Osteoblast (primary cell): ENCODE measurements around the gene PTDSS2. TPM values are rescaled to one million over a fixed set of nuclear protein-coding genes. Genes with fewer than 3 reads are reported as not detected.
A peak's percentile ranks its signal among the peaks of the same experiment; 100 is the strongest.

ENCODE experiments used
- DNase-seq: peaks from one replicate; pipeline ENCODE4 v3.0.0; 2011; ENCODE audit warnings: low spot score, mixed read lengths; ENCODE audit not compliant: insufficient read length; ENCODE audit errors: missing footprints
- H2AFZ ChIP-seq: 2 replicates; pipeline ENCODE4 v1.6.0; 2011; ENCODE audit warnings: mild to moderate bottlenecking, low read length
- H3K27ac ChIP-seq: 2 replicates; pipeline ENCODE4 v1.5.1; 2011; ENCODE audit warnings: mild to moderate bottlenecking, low read depth, low read length, moderate library complexity
- H3K27me3 ChIP-seq: 2 replicates; pipeline ENCODE4 v1.6.0; 2012; ENCODE audit warnings: mild to moderate bottlenecking, control low read depth, inconsistent platforms, low read length, moderate library complexity; ENCODE audit not compliant: insufficient read depth
- H3K36me3 ChIP-seq: 2 replicates; pipeline ENCODE4 v1.5.1; 2011; ENCODE audit warnings: mild to moderate bottlenecking, low read length, control low read depth, moderate library complexity; ENCODE audit not compliant: insufficient read depth
- H3K4me1 ChIP-seq: 2 replicates; pipeline ENCODE4 v1.5.1; 2011; ENCODE audit warnings: mild to moderate bottlenecking, low read length, control low read depth, moderate library complexity; ENCODE audit not compliant: insufficient read depth
- H3K4me2 ChIP-seq: 2 replicates; pipeline ENCODE4 v1.6.0; 2011; ENCODE audit warnings: mild to moderate bottlenecking, low read length; ENCODE audit not compliant: insufficient read depth
- H3K4me3 ChIP-seq: fragments of 200-600 bp; sonication (generic); 3 replicates; pipeline ENCODE4 v1.5.1; 2012; ENCODE audit warnings: mild to moderate bottlenecking, low read length, inconsistent platforms; ENCODE audit not compliant: insufficient read depth
- H3K79me2 ChIP-seq: 2 replicates; pipeline ENCODE4 v1.6.0; 2012; ENCODE audit warnings: mild to moderate bottlenecking, low read length, control low read depth, inconsistent platforms; ENCODE audit not compliant: insufficient read depth
- H3K9me3 ChIP-seq: 2 replicates; pipeline ENCODE4 v1.5.1; 2011; ENCODE audit warnings: low read depth, low read length, control low read depth
- H4K20me1 ChIP-seq: 2 replicates; pipeline ENCODE4 v1.6.0; 2012; ENCODE audit warnings: mild to moderate bottlenecking, low read length, control low read depth; ENCODE audit not compliant: insufficient read depth
- total RNA-seq: library from RNA; depleted of rRNA; stranded (reverse); fragments of >200 nt; gene quantifications from 2 replicates; pipeline ENCODE4 v1.2.3, GENCODE V29; 2012
- TF ChIP-seq, protein P1 (sequence below): IDR thresholded peaks from 2 replicates; pipeline ENCODE4 v1.5.1; 2011; ENCODE audit warnings: mild to moderate bottlenecking, low read depth, low read length, moderate library complexity; ENCODE audit errors: extremely low read depth

PTDSS2 gene
- total RNA-seq, 1 donor = 36.2 TPM

DNA sequence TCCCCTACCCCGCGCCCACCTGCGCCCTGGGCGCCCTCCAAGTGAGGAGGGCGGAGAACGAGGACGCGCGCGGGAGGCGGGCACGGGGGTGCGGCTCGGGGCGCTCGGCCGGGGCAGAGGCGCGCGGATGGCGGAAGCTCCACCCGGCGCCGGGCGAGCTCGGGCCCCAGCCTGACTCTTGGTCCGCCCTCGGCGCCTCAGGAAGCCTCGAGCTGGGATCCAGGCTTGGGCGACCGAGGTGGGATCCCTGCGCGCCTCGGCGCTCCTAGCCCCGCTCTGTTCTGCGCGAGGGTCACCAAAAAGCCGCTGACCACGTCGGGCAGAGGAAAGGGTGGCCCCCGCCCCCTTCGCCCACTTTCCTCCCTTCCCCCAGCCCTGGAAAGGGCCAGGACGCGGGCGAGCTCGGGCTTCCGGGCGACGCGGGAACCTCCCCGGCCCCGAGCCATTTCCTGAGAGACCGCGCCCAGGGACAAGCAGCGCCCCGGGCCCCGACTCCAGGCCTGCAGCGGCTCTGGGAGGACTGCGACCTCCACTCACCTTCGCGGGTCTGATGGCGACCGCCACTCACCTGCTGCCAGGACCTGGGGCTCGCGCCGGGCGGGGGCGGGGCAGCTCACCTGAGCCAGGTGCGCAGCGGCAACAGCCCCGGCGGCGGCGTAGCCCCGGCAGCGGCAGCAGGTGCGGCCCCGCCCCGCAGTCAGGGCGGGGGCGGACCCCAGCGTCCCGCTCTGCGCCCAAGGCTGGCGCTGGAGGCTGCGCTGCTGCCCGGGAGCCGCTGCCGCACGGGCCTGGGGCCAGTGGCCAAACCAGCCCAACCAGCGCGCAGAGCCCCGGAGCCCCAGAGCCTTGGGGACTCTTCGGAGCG is 33.1 kb upstream of the PTDSS2 start:
- H3K79me2 ChIP-seq = no peaks in the 10 kb centered on the region
- no peaks in the 10 kb centered on the region for H4K20me1 ChIP-seq
- TF ChIP-seq, protein P1, sequence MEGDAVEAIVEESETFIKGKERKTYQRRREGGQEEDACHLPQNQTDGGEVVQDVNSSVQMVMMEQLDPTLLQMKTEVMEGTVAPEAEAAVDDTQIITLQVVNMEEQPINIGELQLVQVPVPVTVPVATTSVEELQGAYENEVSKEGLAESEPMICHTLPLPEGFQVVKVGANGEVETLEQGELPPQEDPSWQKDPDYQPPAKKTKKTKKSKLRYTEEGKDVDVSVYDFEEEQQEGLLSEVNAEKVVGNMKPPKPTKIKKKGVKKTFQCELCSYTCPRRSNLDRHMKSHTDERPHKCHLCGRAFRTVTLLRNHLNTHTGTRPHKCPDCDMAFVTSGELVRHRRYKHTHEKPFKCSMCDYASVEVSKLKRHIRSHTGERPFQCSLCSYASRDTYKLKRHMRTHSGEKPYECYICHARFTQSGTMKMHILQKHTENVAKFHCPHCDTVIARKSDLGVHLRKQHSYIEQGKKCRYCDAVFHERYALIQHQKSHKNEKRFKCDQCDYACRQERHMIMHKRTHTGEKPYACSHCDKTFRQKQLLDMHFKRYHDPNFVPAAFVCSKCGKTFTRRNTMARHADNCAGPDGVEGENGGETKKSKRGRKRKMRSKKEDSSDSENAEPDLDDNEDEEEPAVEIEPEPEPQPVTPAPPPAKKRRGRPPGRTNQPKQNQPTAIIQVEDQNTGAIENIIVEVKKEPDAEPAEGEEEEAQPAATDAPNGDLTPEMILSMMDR = no peak
- H3K36me3 ChIP-seq = no peaks in the 10 kb centered on the region
- no peaks in the 10 kb centered on the region for H3K9me3 ChIP-seq
- peak; percentile 97 for DNase-seq
- H3K4me2 ChIP-seq = peak overlapping the region; percentile 61
- H2AFZ ChIP-seq = peak overlapping the region; percentile 59
- H3K27ac ChIP-seq = no peak overlapping the region
- peaks cover 15% of the 10 kb centered on the region for H3K27me3 ChIP-seq
- H3K4me1 ChIP-seq = peaks cover 6% of the 10 kb centered on the region
- H3K4me3 ChIP-seq = peak overlapping the region; percentile 60

DNA sequence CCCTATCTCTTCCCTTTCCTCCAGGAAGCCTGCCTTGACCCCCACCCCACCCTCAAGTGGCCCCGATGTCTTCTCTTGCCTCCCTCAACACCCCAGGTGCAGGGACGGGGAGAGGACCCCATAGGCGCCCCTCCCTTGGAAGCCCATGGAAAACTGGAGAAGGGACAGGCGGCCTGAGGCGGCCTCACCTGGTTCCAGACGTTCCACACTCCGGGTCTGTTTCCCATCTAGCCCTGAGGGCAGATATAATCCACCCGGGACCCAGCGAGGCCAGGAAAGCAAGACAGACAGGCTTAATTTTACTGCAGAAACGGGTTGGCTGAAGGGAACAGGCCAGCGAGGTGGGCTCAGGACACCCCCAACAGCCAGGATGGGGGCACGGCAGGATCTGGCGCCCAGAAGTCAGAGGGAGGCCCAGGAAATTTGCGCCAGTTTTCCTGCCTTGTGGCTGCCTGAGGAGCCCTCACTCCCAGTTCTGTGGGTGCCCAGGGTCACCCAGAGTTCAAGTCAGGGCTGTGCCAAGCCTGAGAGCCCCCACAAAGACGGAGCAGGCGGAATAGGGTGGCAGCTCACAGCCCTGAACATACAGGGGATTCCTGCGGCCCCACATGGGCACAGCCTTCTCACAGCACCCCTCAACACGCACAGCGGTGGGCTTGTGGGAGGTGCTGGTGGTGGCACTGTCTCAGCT is 32.3 kb upstream of the PTDSS2 start:
- Histone ChIP-seq H3K79me2 (no peaks in the 10 kb centered on the region), H3K27ac (no peak overlapping the region), H4K20me1 (no peaks in the 10 kb centered on the region), H3K4me3 (no peak overlapping the region), H2AFZ (no peak overlapping the region), H3K4me2 (no peak overlapping the region), H3K9me3 (no peaks in the 10 kb centered on the region), H3K36me3 (no peaks in the 10 kb centered on the region), H3K4me1 (peaks cover 6% of the 10 kb centered on the region), H3K27me3 (peaks cover 15% of the 10 kb centered on the region)
- no peak for DNase-seq
- TF ChIP-seq, protein P1 = no peak

DNA sequence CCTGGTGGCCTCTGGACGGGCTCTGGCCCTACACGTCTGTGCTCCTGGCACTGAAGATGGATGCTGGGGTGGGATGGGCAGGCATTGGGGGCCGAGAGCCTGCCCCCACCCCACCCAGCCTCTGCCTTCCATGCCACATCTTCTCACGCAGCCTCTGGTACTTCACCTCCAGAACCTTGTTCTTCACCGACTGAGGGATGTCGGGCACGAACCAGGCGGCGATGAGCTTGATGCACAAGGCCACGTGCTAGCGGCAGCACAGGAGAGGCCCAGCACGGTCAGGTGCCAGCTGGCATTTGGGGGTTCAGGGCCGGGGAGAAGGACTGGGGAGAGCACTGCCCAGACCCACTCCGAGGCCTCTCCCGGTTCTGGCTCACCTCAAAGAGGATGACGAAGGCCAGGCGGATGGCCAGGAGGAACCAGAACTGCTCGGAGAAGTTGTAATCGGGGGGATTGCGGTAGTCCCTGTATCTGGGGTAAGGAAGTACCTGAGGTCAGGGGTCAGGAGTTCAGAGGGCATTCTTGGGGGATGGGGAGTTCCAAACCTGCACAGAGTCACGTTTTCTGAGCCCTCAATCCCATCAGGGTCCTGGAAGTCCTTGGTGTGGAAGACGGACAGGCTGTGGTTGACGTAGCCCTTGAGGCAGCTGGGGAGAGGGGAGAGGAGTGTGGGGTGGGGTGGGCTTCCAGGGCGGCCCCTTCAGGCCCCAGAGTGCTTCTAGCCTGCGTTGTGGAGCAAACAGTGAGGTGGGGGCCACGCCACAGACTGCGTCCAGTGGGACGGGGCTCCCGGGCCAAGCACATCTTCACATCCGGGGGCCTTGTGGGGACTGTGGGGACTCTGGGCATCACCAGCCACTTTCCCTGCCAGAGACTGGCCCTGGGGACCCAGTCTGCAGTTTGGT is 31.5 kb upstream of the PTDSS2 start:
- Histone ChIP-seq H3K36me3 (no peaks in the 10 kb centered on the region), H3K27ac (no peak overlapping the region), H4K20me1 (no peaks in the 10 kb centered on the region), H3K4me1 (peaks cover 6% of the 10 kb centered on the region), H2AFZ (no peak overlapping the region), H3K4me2 (no peak overlapping the region), H3K4me3 (no peak overlapping the region), H3K9me3 (no peaks in the 10 kb centered on the region), H3K79me2 (no peaks in the 10 kb centered on the region), H3K27me3 (peaks cover 15% of the 10 kb centered on the region)
- DNase-seq = no peak
- TF ChIP-seq, protein P1 = no peak
